Neural cell (in vitro differentiated cells): Measurements from ENCODE around the gene ANO3.

Experiments
- EP300 ChIP-seq: fragments of 450-650 bp; conservative IDR thresholded peaks from 2 replicates; pipeline ENCODE4 v1.6.1; 2014; ENCODE audit warnings: antibody characterized with exemption, mild to moderate bottlenecking, moderate library complexity; ENCODE audit not compliant: poor library complexity, severe bottlenecking
- EZH2 ChIP-seq: fragments of 200-600, 300-800 bp; shearing (Covaris generic), sonication (generic); IDR thresholded peaks from 2 replicates; pipeline ENCODE4 v1.6.1; 2014; ENCODE audit warnings: antibody characterized with exemption, low read length, borderline replicate concordance, mild to moderate bottlenecking; ENCODE audit not compliant: insufficient read depth, poor library complexity, severe bottlenecking
- POLR2AphosphoS5 ChIP-seq: IDR thresholded peaks from 2 replicates; pipeline ENCODE4 v1.6.1; 2012
- RAD21 ChIP-seq: fragments of 450-650 bp; conservative IDR thresholded peaks from 2 replicates; pipeline ENCODE4 v1.6.1; 2014; ENCODE audit warnings: antibody characterized with exemption, mild to moderate bottlenecking, moderate library complexity
- REST ChIP-seq: IDR thresholded peaks from 2 replicates; pipeline ENCODE4 v1.6.1; 2012; ENCODE audit warnings: borderline replicate concordance
- SMC3 ChIP-seq: fragments of 450-650 bp; conservative IDR thresholded peaks from 2 replicates; pipeline ENCODE4 v1.6.1; 2014; ENCODE audit warnings: antibody characterized with exemption, mild to moderate bottlenecking, moderate library complexity; ENCODE audit not compliant: poor library complexity
- TAF1 ChIP-seq: IDR thresholded peaks from 2 replicates; pipeline ENCODE4 v1.6.1; 2012; ENCODE audit warnings: low read depth
- TF ChIP-seq, protein P1 (sequence below): fragments of 450-650 bp; IDR thresholded peaks from 2 replicates; pipeline ENCODE4 v1.5.1; 2014; ENCODE audit warnings: antibody characterized with exemption, mild to moderate bottlenecking, moderate library complexity; ENCODE audit not compliant: poor library complexity, severe bottlenecking

- TF ChIP-seq, protein P1, sequence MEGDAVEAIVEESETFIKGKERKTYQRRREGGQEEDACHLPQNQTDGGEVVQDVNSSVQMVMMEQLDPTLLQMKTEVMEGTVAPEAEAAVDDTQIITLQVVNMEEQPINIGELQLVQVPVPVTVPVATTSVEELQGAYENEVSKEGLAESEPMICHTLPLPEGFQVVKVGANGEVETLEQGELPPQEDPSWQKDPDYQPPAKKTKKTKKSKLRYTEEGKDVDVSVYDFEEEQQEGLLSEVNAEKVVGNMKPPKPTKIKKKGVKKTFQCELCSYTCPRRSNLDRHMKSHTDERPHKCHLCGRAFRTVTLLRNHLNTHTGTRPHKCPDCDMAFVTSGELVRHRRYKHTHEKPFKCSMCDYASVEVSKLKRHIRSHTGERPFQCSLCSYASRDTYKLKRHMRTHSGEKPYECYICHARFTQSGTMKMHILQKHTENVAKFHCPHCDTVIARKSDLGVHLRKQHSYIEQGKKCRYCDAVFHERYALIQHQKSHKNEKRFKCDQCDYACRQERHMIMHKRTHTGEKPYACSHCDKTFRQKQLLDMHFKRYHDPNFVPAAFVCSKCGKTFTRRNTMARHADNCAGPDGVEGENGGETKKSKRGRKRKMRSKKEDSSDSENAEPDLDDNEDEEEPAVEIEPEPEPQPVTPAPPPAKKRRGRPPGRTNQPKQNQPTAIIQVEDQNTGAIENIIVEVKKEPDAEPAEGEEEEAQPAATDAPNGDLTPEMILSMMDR, result no peak
- TF ChIP-seq EZH2, result no peak
- no peak for TF ChIP-seq TAF1
- no peak for TF ChIP-seq RAD21
- TF ChIP-seq REST, result no peak
- no peak for TF ChIP-seq EP300
- TF ChIP-seq POLR2AphosphoS5, result no peak
- no peak for TF ChIP-seq SMC3
Measured at GRCh38 chr11:26522912-26523610, 191.1 kb downstream of the ANO3 start.
